NCI-H446 treated with DMSO at 0.1 percent for 48 hours (cell line): ENCODE measurements around the gene ETF1.
"Not testable (repeated sequence)": the region's sequence is repeated elsewhere in the genome, so short reads cannot be mapped to it uniquely, and the experiment has no call there.

Experiments used
- DNase-seq: peaks from one replicate; lab custom pipeline; 2025; lab: John Stamatoyannopoulos, UW

Gene ETF1

GRCh38 chr5:138490648-138491283 is 52.3 kb downstream of the ETF1 start:
- no peak for DNase-seq

- no peak for DNase-seq
Measured at GRCh38 chr5:138489683-138490061, 53.4 kb downstream of the ETF1 start.

GRCh38 chr5:138488481-138488945 is 54.5 kb downstream of the ETF1 start:
- no peak for DNase-seq

- no peak for DNase-seq
Measured at GRCh38 chr5:138482638-138483037, 60.4 kb downstream of the ETF1 start.

- no peak for DNase-seq
Measured at GRCh38 chr5:138476918-138477317, 66.1 kb downstream of the ETF1 start.

GRCh38 chr5:138473151-138473550 is 69.9 kb downstream of the ETF1 start:
- not testable (repeated sequence) for DNase-seq

GRCh38 chr5:138472353-138472752 is 70.7 kb downstream of the ETF1 start:
- no peak for DNase-seq

- DNase-seq = no peak
Measured at GRCh38 chr5:138471052-138471361, 72.0 kb downstream of the ETF1 start.

- no peak for DNase-seq
Measured at GRCh38 chr5:138470322-138471051, 72.5 kb downstream of the ETF1 start.

GRCh38 chr5:138469540-138470321 is 73.3 kb downstream of the ETF1 start:
- no peak for DNase-seq

- DNase-seq = no peak
Measured at GRCh38 chr5:138468966-138469539, 74.0 kb downstream of the ETF1 start.

GRCh38 chr5:138468133-138468965 is 74.7 kb downstream of the ETF1 start:
- no peak for DNase-seq

GRCh38 chr5:138467711-138468132 is 75.3 kb downstream of the ETF1 start:
- DNase-seq = no peak

- no peak for DNase-seq
Measured at GRCh38 chr5:138466900-138467710, 75.9 kb downstream of the ETF1 start.

- no peak for DNase-seq
Measured at GRCh38 chr5:138466125-138466899, 76.7 kb downstream of the ETF1 start.

- peak; percentile 83 for DNase-seq
Measured at GRCh38 chr5:138465261-138466124, 77.5 kb downstream of the ETF1 start, which contains the start of gene EGR1. Gene EGR1 (plus strand): TSS chr5:138465479. CDS start chr5:138465762, 283 bp downstream.

GRCh38 chr5:138464388-138465260 is 78.4 kb downstream of the ETF1 start:
- peak; percentile 94 for DNase-seq

- DNase-seq = peak; percentile 79
Measured at GRCh38 chr5:138464008-138464387, 79.0 kb downstream of the ETF1 start.
